Measurements from ENCODE around the gene CFAP57. TPM values are rescaled to one million over a fixed set of nuclear protein-coding genes. Genes with fewer than 3 reads are reported as not detected.
"Not testable (repeated sequence)": the region's sequence is repeated elsewhere in the genome, so short reads cannot be mapped to it uniquely, and the experiment has no call there.

CFAP57 gene
- polyA plus RNA-seq, 1 donor from 2014 or later = 0.17 TPM

GRCh38 chr1:43137445-43138052 is 34.6 kb upstream of the CFAP57 start:
- Histone ChIP-seq H3K4me2 (ENCODE audit: low read length) (no peak overlapping the region), H3K79me2 (replicated peaks; ENCODE audit: insufficient read depth, low read length) (no peaks in the 10 kb centered on the region), H2AFZ (ENCODE audit: low read depth, low read length) (no peak overlapping the region), H3K27ac (ENCODE audit: low read length) (no peak overlapping the region), H3K9me2 (ENCODE audit: insufficient read depth, low read length) (no peaks in the 10 kb centered on the region), H3F3A (ENCODE audit: insufficient read depth, low read length, poor library complexity, severe bottlenecking) (no peaks in the 10 kb centered on the region), H3K4me3 (ENCODE audit: low read length) (no peak overlapping the region), H3K9me3 (ENCODE audit: low read length) (no peaks in the 10 kb centered on the region), H4K20me1 (ENCODE audit: insufficient read depth) (no peaks in the 10 kb centered on the region), H3K36me3 (ENCODE audit: insufficient read depth, low read length) (no peaks in the 10 kb centered on the region), H3K9ac (ENCODE audit: low read length) (no peak overlapping the region), H3K27me3 (ENCODE audit: insufficient read depth, low read depth, low read length) (no peaks in the 10 kb centered on the region)
- TF ChIP-seq EP300 (conservative IDR thresholded peaks at IDR 0.05; ENCODE audit: poor library complexity, severe bottlenecking) (no peak), SMC3 (conservative IDR thresholded peaks at IDR 0.05; ENCODE audit: poor library complexity) (no peak), EZH2 (IDR thresholded peaks at IDR 0.05; ENCODE audit: borderline replicate concordance, insufficient read depth, low read length, poor library complexity, severe bottlenecking) (no peak), TAF1 (IDR thresholded peaks at IDR 0.05; ENCODE audit: low read depth) (no peak), MXI1 (conservative IDR thresholded peaks at IDR 0.05; ENCODE audit: poor library complexity, severe bottlenecking) (no peak)
- TF ChIP-seq, protein P1, sequence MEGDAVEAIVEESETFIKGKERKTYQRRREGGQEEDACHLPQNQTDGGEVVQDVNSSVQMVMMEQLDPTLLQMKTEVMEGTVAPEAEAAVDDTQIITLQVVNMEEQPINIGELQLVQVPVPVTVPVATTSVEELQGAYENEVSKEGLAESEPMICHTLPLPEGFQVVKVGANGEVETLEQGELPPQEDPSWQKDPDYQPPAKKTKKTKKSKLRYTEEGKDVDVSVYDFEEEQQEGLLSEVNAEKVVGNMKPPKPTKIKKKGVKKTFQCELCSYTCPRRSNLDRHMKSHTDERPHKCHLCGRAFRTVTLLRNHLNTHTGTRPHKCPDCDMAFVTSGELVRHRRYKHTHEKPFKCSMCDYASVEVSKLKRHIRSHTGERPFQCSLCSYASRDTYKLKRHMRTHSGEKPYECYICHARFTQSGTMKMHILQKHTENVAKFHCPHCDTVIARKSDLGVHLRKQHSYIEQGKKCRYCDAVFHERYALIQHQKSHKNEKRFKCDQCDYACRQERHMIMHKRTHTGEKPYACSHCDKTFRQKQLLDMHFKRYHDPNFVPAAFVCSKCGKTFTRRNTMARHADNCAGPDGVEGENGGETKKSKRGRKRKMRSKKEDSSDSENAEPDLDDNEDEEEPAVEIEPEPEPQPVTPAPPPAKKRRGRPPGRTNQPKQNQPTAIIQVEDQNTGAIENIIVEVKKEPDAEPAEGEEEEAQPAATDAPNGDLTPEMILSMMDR (IDR thresholded peaks at IDR 0.05; ENCODE audit: poor library complexity, severe bottlenecking) = no peak
- TF ChIP-seq, protein P2, sequence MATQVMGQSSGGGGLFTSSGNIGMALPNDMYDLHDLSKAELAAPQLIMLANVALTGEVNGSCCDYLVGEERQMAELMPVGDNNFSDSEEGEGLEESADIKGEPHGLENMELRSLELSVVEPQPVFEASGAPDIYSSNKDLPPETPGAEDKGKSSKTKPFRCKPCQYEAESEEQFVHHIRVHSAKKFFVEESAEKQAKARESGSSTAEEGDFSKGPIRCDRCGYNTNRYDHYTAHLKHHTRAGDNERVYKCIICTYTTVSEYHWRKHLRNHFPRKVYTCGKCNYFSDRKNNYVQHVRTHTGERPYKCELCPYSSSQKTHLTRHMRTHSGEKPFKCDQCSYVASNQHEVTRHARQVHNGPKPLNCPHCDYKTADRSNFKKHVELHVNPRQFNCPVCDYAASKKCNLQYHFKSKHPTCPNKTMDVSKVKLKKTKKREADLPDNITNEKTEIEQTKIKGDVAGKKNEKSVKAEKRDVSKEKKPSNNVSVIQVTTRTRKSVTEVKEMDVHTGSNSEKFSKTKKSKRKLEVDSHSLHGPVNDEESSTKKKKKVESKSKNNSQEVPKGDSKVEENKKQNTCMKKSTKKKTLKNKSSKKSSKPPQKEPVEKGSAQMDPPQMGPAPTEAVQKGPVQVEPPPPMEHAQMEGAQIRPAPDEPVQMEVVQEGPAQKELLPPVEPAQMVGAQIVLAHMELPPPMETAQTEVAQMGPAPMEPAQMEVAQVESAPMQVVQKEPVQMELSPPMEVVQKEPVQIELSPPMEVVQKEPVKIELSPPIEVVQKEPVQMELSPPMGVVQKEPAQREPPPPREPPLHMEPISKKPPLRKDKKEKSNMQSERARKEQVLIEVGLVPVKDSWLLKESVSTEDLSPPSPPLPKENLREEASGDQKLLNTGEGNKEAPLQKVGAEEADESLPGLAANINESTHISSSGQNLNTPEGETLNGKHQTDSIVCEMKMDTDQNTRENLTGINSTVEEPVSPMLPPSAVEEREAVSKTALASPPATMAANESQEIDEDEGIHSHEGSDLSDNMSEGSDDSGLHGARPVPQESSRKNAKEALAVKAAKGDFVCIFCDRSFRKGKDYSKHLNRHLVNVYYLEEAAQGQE (IDR thresholded peaks at IDR 0.05; ENCODE audit: borderline replicate concordance) = no peak

DNA sequence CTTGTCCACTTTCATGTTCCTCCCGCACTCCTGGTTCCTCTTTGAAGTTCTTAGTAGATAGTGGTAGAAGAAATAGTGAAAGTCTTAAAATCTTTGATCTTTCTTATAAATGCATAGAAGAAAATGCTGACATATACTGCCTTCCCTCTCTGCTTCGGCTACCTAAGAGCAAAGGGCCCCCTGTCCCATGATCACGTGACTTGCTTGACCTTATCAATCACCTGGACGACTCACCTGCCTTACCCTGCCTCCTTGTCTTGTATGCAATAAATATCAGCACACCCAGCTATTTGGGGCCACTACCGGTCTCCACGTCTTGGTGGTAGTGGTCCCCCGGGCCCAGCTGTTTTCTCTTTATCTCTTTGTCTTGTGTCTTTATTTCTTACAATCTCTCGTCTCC is 32.8 kb upstream of the CFAP57 start:
- H3K4me2 ChIP-seq (ENCODE audit: low read length); H2AFZ ChIP-seq (ENCODE audit: low read depth, low read length): not testable (repeated sequence)

DNA sequence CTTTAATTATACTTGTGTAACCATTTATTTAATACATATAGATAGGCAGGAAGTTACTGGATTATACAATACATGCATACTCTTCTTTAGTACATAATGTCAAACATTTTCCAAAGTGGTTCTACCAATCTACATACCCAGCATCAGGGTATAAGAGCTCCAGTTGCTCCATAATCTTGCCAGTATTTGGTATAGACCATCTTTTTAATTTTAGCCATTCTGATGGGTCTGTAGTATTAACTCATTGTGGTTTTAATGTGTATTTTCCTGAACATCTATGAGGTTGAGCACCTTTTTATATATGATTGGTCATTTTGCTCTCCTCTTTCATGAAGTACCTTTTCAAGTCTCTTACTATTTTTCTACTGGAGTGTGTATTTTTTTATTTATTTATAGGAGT is 32.1 kb upstream of the CFAP57 start:
- no peak overlapping the region for H3K9ac ChIP-seq (ENCODE audit: low read length)
- H3K79me2 ChIP-seq (replicated peaks; ENCODE audit: insufficient read depth, low read length) = no peaks in the 10 kb centered on the region
- H4K20me1 ChIP-seq (ENCODE audit: insufficient read depth) = no peaks in the 10 kb centered on the region
- no peaks in the 10 kb centered on the region for H3K9me3 ChIP-seq (ENCODE audit: low read length)
- H2AFZ ChIP-seq (ENCODE audit: low read depth, low read length) = no peak overlapping the region
- no peaks in the 10 kb centered on the region for H3F3A ChIP-seq (ENCODE audit: insufficient read depth, low read length, poor library complexity, severe bottlenecking)
- no peak overlapping the region for H3K27ac ChIP-seq (ENCODE audit: low read length)
- TF ChIP-seq SMC3 (conservative IDR thresholded peaks at IDR 0.05; ENCODE audit: poor library complexity) = no peak
- no peak for TF ChIP-seq TAF1 (IDR thresholded peaks at IDR 0.05; ENCODE audit: low read depth)
- TF ChIP-seq, protein P1 (IDR thresholded peaks at IDR 0.05; ENCODE audit: poor library complexity, severe bottlenecking) = no peak
- no peak for TF ChIP-seq EP300 (conservative IDR thresholded peaks at IDR 0.05; ENCODE audit: poor library complexity, severe bottlenecking)
- TF ChIP-seq MXI1 (conservative IDR thresholded peaks at IDR 0.05; ENCODE audit: poor library complexity, severe bottlenecking) = no peak
- TF ChIP-seq, protein P2 (IDR thresholded peaks at IDR 0.05; ENCODE audit: borderline replicate concordance) = no peak
- no peak for TF ChIP-seq POLR2AphosphoS5 (IDR thresholded peaks at IDR 0.05)
- TF ChIP-seq RAD21 (conservative IDR thresholded peaks at IDR 0.05) = no peak
- TF ChIP-seq EZH2 (IDR thresholded peaks at IDR 0.05; ENCODE audit: borderline replicate concordance, insufficient read depth, low read length, poor library complexity, severe bottlenecking) = no peak
- no peak overlapping the region for H3K4me2 ChIP-seq (ENCODE audit: low read length)
- H3K36me3 ChIP-seq (ENCODE audit: insufficient read depth, low read length) = no peaks in the 10 kb centered on the region
- no peaks in the 10 kb centered on the region for H3K9me2 ChIP-seq (ENCODE audit: insufficient read depth, low read length)
- H3K27me3 ChIP-seq (ENCODE audit: insufficient read depth, low read depth, low read length) = no peaks in the 10 kb centered on the region
- no peak overlapping the region for H3K4me3 ChIP-seq (ENCODE audit: low read length)

More for the DNA sequence above, 32.8 kb upstream of the CFAP57 start:
- not testable (repeated sequence) for H4K20me1 ChIP-seq (ENCODE audit: insufficient read depth); H3K9me3 ChIP-seq (ENCODE audit: low read length); H3K36me3 ChIP-seq (ENCODE audit: insufficient read depth, low read length); H3K27ac ChIP-seq (ENCODE audit: low read length); H3K4me3 ChIP-seq (ENCODE audit: low read length); H3K79me2 ChIP-seq (replicated peaks; ENCODE audit: insufficient read depth, low read length); H3K9ac ChIP-seq (ENCODE audit: low read length); H3K27me3 ChIP-seq (ENCODE audit: insufficient read depth, low read depth, low read length); H3K9me2 ChIP-seq (ENCODE audit: insufficient read depth, low read length); H3F3A ChIP-seq (ENCODE audit: insufficient read depth, low read length, poor library complexity, severe bottlenecking)

Data from neural cell (in vitro differentiated cells).